KOPT-K1 (cell line): ENCODE data around the gene C3orf49.

Experiments
- H3K27ac ChIP-seq: fragments of 200-600 bp; sonication (generic); 2 replicates; pipeline ENCODE4 v1.5.1; 2016; ENCODE audit warnings: antibody characterized with exemption, mild to moderate bottlenecking, low read depth, low read length; ENCODE audit not compliant: poor library complexity, severe bottlenecking
- H3K36me3 ChIP-seq: fragments of 200-600 bp; sonication (generic); 2 replicates; pipeline ENCODE4 v1.5.1; 2017; ENCODE audit warnings: antibody characterized with exemption, mild to moderate bottlenecking, low read length, moderate library complexity; ENCODE audit not compliant: insufficient read depth
- H3K9me3 ChIP-seq: fragments of 200-600 bp; sonication (generic); 2 replicates; pipeline ENCODE4 v1.5.1; 2017; ENCODE audit warnings: antibody characterized with exemption, low read length, mild to moderate bottlenecking; ENCODE audit not compliant: insufficient read depth, poor library complexity, severe bottlenecking

The C3orf49 gene

GRCh38 chr3:63819151-63819398 is at the start of gene C3orf49:
C3orf49 (plus strand) TSS chr3:63819299; CDS start chr3:63819472, 173 bp downstream.
- Histone ChIP-seq H3K36me3 (peaks cover 7% of the 10 kb centered on the region; the same call in 1 of the 2 replicates), H3K9me3 (no peaks in the 10 kb centered on the region), H3K27ac (no peak within 1 kb of the TSS)

GRCh38 chr3:63774781-63775180 is 44.3 kb upstream of the C3orf49 start:
- Histone ChIP-seq H3K27ac (no peak overlapping the region), H3K36me3 (no peaks in the 10 kb centered on the region), H3K9me3 (no peaks in the 10 kb centered on the region)

- Histone ChIP-seq H3K27ac (no peak overlapping the region), H3K36me3 (no peaks in the 10 kb centered on the region), H3K9me3 (no peaks in the 10 kb centered on the region)
Observed at GRCh38 chr3:63779227-63779626, 39.9 kb upstream of the C3orf49 start.

GRCh38 chr3:63791974-63792373 is 27.1 kb upstream of the C3orf49 start:
- H3K9me3 ChIP-seq, result no peaks in the 10 kb centered on the region
- no peaks in the 10 kb centered on the region for H3K36me3 ChIP-seq
- H3K27ac ChIP-seq, result no peak overlapping the region

- H3K36me3 ChIP-seq, result no peaks in the 10 kb centered on the region
- H3K27ac ChIP-seq, result no peak overlapping the region
- H3K9me3 ChIP-seq, result no peaks in the 10 kb centered on the region
Observed at GRCh38 chr3:63795438-63795837, 23.7 kb upstream of the C3orf49 start.

GRCh38 chr3:63798544-63798943 is 20.6 kb upstream of the C3orf49 start:
- Histone ChIP-seq H3K9me3 (no peaks in the 10 kb centered on the region), H3K27ac (no peak overlapping the region), H3K36me3 (no peaks in the 10 kb centered on the region)

GRCh38 chr3:63798949-63799348 is 20.1 kb upstream of the C3orf49 start:
- H3K36me3 ChIP-seq, result no peaks in the 10 kb centered on the region
- no peak overlapping the region for H3K27ac ChIP-seq
- no peaks in the 10 kb centered on the region for H3K9me3 ChIP-seq

- Histone ChIP-seq H3K9me3 (no peaks in the 10 kb centered on the region), H3K36me3 (no peaks in the 10 kb centered on the region), H3K27ac (no peak overlapping the region)
Observed at GRCh38 chr3:63800097-63800496, 19.0 kb upstream of the C3orf49 start.

- Histone ChIP-seq H3K36me3 (no peaks in the 10 kb centered on the region), H3K27ac (no peak overlapping the region), H3K9me3 (no peaks in the 10 kb centered on the region)
Observed at GRCh38 chr3:63803911-63804310, 15.2 kb upstream of the C3orf49 start.

- Histone ChIP-seq H3K36me3 (no peaks in the 10 kb centered on the region), H3K27ac (no peak overlapping the region), H3K9me3 (no peaks in the 10 kb centered on the region)
Observed at GRCh38 chr3:63807961-63808565, 11.0 kb upstream of the C3orf49 start.

- Histone ChIP-seq H3K27ac (no peak overlapping the region), H3K9me3 (no peaks in the 10 kb centered on the region), H3K36me3 (no peaks in the 10 kb centered on the region)
Observed at GRCh38 chr3:63808633-63809032, 10.5 kb upstream of the C3orf49 start.

- no peak overlapping the region for H3K27ac ChIP-seq
- H3K36me3 ChIP-seq, result no peaks in the 10 kb centered on the region
- no peaks in the 10 kb centered on the region for H3K9me3 ChIP-seq
Observed at GRCh38 chr3:63809607-63810006, 9.5 kb upstream of the C3orf49 start.

- no peak overlapping the region for H3K27ac ChIP-seq
- no peaks in the 10 kb centered on the region for H3K9me3 ChIP-seq
- no peaks in the 10 kb centered on the region for H3K36me3 ChIP-seq
Observed at GRCh38 chr3:63814237-63814636, 4.9 kb upstream of the C3orf49 start.

GRCh38 chr3:63817225-63817624 is 1.9 kb upstream of the C3orf49 start:
- no peaks in the 10 kb centered on the region for H3K36me3 ChIP-seq
- H3K9me3 ChIP-seq, result no peaks in the 10 kb centered on the region
- no peak overlapping the region for H3K27ac ChIP-seq

GRCh38 chr3:63818282-63819150 is 583 bp upstream of the C3orf49 start:
- Histone ChIP-seq H3K36me3 (peaks cover 5% of the 10 kb centered on the region; the same call in 1 of the 2 replicates), H3K9me3 (no peaks in the 10 kb centered on the region), H3K27ac (no peak overlapping the region)

- H3K9me3 ChIP-seq, result no peaks in the 10 kb centered on the region
- H3K27ac ChIP-seq, result no peak overlapping the region
Observed at GRCh38 chr3:63824309-63824708, 5.2 kb downstream of the C3orf49 start.

More at GRCh38 chr3:63824309-63824708, 5.2 kb downstream of the C3orf49 start:
- peaks cover 43% of the 10 kb centered on the region for H3K36me3 ChIP-seq
